WI38 (cell line): ENCODE results near the gene RNASEH2B.

Source experiments
- H3K4me3 ChIP-seq: 2 replicates; pipeline ENCODE4 v1.5.1; 2011; ENCODE audit warnings: low read depth, mild to moderate bottlenecking, control low read depth, low read length
- CTCF ChIP-seq: IDR thresholded peaks from 2 replicates; pipeline ENCODE4 v1.5.1; 2012; ENCODE audit warnings: low read depth, mild to moderate bottlenecking, control low read depth, low read length

The RNASEH2B gene

DNA sequence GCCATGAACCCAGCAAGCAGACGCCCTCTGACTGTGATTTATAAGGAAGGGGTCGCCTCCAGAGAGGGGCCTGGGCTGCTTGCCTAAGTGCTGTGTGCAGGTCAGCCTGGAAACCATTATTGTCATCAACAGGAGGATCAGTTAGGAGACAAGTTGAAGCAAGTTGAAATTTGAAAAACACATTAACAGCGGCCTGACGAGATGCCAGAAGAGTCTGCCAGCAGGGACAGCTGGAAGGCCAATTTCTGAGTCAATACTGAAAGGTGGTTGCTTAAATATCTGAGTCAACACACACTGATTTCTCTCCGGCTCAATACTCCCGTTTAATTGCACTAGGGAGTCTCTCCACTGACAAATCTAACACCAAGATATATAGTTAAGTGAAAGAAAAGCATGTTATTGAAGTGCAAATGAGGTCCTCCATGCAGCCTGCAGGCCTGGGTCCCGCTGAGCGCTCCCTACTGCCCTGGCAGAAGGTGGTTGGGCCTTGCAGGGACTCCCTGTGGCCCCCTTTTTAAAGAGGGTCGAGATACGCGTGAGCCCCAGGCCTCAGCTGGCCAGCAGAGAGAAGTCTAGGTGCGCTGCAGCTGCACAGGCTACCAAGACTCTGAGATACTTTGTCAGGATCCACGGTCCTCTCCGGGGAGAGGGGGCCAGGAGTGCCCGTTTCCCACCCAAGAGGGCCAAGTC is 91.1 kb downstream of the RNASEH2B start:
- H3K4me3 ChIP-seq: no peak overlapping the region
- no peak for TF ChIP-seq CTCF

- TF ChIP-seq CTCF: no peak
- H3K4me3 ChIP-seq: no peak overlapping the region
Measured at GRCh38 chr13:51001335-51001734, 91.7 kb downstream of the RNASEH2B start.

DNA sequence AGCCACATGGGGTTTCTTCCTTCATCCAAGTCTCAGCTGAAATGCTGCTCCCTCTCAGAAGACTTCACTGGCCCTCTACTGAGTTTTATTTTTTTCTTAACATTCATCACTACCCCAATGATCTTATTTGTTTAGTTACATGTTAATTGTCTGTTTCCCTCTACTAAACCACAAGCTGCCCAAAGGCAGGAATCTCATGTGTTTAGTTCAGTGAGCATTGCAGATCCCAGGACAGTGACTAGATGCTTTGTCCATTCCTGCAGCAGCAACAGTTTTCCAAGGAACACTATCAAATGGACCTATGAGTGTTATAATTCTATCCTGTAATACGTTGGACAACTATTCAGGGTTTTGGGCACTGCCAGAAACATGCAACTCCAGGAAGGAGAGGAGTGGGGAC is 93.1 kb downstream of the RNASEH2B start:
- no peak for TF ChIP-seq CTCF
- H3K4me3 ChIP-seq: no peak overlapping the region

DNA sequence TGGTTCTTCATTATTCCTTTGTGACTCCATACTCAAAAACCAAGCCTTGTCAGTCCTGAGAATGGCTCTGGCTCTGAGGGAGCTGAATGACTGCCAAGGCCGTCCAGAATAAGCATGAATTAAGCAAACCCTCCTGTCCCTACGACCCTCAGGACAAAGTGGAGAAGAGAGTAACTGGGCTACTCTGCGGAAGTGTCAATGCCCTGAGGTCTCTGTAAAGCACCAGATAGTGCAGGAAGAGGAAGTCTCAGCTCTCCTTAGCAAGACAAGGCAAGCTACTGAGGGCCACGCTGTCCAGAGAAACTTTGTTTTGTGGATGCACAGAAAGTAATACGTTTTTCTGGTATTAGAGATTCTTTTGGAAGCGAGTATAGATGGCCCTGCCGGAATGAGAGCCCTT is 94.1 kb downstream of the RNASEH2B start:
- no peak for TF ChIP-seq CTCF
- H3K4me3 ChIP-seq: no peak overlapping the region

DNA sequence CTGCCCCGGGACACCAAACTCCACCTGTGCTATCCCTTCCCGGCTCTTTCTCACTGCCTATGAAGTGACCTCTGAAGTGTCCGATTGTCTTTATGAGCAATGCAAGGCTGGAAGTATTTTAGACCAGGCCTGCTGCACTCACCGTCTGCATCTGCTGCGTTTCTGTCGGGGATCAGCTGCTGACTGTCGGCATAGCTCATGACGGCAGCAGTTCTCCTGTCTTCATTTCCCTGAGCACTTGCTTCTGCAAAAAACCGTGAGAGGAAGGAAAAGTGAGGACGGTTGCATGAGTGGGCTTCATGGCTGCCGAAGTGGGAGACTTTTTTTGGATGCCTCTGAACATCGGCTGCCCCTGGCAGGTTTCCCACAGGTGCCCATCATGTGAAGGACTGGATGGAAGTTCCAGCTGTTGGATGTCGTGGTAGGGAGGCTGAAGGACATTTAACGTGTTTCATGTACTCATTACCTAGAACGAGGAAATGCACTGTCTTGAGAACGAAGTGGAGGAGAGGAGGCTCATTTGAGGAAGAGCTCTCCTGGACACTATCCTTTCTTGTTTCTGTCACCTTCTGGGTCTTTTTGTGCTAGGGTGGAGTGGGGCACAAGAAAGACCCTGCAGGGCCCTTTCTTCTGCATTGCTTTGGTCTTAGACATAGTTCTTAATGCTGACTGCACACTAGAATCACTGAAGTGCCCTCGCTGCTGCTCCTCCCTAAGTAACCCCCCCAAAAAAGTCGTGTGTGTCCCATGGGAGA is 94.7 kb downstream of the RNASEH2B start:
- TF ChIP-seq CTCF: no peak
- H3K4me3 ChIP-seq: no peak overlapping the region

DNA sequence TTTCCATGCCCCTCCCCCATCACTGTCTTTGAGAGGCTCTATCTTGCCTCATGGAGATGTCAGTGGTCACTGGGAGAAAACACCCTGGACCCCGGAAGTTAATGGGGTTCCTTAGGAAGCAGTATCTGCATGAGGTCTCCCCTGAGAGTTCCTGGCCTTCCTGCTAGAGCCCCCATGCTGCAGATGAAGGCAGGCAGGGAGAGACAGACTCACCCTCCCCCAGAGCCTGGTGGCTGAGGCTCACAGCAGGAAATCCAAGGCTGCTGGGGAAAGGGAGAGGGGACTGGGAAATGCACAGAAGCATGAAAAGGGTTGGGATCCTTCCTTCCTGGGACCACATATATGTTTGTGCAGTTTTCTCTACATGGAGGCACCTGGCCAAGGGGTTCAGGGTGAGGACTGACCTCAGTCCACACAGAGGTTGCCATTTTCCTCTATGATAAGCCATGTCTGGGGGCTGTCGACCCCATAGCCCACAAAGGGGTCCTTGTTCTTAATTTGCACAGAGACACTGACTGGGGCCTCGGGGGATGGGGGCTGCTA is 95.4 kb downstream of the RNASEH2B start:
- H3K4me3 ChIP-seq: no peak overlapping the region
- TF ChIP-seq CTCF: no peak

DNA sequence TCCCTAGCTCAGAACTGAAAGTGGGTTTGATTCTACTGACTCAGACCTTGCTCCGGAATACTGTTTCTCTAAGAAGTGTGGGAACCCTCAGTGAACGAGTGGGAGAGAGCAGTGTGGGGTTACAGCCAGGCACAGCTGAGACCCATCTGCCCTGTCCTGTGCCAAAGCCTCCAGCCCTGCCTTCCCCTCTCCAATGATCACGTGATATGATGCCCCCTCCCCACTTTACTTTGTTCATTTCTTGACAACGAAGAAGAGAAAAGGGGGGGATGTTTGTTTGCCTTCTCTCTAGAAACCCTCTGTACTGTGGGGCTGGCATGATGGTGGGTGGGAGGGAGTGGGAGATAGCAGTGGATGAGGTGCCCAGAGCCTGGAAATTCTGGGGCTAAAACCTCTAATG is 96.0 kb downstream of the RNASEH2B start:
- no peak overlapping the region for H3K4me3 ChIP-seq
- no peak for TF ChIP-seq CTCF
